SU-DHL-6 (cell line): ENCODE data around the gene INTS7.

Experiments used
- CTCF ChIP-seq: fragments of 200-600 bp; sonication (generic); IDR thresholded peaks from one replicate; pipeline ENCODE4 v1.5.1; 2017; ENCODE audit warnings: antibody characterized with exemption, mild to moderate bottlenecking, low read length, moderate library complexity; ENCODE audit not compliant: insufficient read depth, poor library complexity, severe bottlenecking
- EZH2phosphoT487 ChIP-seq: fragments of 200-600 bp; sonication (generic), shearing (Covaris generic); conservative IDR thresholded peaks from 2 replicates; pipeline ENCODE4 v1.6.1; 2018; ENCODE audit warnings: mild to moderate bottlenecking, antibody characterized with exemption, low read length, moderate library complexity, mixed read lengths

- TF ChIP-seq EZH2phosphoT487 (no peak), CTCF (no peak)
Observed at GRCh38 chr1:211948377-211948776, 87.0 kb downstream of the INTS7 start.
